ENCODE measurements around the gene HOXA7.

HOXA7 gene

DNA sequence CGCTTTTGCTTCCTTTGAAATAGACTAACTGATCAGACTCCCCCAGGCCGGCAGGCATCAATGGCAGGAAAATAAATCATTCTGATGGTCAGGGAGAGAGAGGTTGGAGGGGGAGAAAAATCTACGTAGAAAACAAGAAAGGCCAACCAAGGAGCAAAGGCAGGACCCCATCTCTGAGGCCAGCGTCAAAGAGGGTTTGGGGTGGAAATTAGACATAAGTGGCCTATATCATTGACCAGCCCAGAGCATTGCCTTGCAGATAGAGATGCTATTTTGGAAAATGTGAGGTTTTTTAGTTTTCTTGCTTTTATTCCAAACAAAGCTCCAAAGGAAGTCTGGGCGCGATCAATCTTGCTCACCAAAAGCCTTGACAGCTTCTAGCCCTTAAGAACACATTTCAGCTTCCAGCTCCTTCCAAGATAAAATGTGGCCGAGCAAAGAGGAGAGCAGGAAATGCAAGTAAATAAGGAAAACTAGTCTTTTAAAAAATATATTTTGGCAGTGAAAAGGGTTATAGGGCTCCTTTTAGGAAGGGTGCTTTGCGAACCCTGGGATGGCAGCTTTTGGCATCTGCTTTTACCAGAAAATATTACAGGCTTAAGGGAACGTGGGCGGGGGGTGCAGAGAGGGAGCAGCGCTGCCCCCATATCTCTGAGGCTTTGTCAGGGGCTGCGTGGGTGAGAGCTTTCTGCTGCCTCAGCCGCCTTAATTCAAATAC, 52.0 kb downstream of the HOXA7 start:
- Histone ChIP-seq H3K4me1 (ENCODE audit: control extremely low read depth in 1 of 4, control insufficient read depth in 4 of 4, insufficient read depth in 4 of 4, low read length in 3 of 4) (peaks cover 0 to 19% (median 12%) of the 10 kb centered on the region in 4 experiments), H3K4me3 (ENCODE audit: control insufficient read depth in 1 of 7, extremely low read depth in 1 of 7, insufficient read depth in 4 of 7, low read depth in 2 of 7, low read length in 6 of 7) (no peak overlapping the region), H3K36me3 (ENCODE audit: control insufficient read depth in 4 of 4, insufficient read depth in 4 of 4, low read length in 3 of 4) (peaks cover 2 to 42% (median 17%) of the 10 kb centered on the region in 4 experiments), H3K27me3 (replicated peaks in 2 of 5; ENCODE audit: control insufficient read depth in 4 of 5, insufficient read depth in 5 of 5, low read length in 4 of 5) (peaks cover 5 to 64% (median 35%) of the 10 kb centered on the region in 5 experiments), H3K9me3 (ENCODE audit: control extremely low read depth in 1 of 5, control insufficient read depth in 4 of 5, insufficient read depth in 2 of 5, low read depth in 1 of 5, low read length in 4 of 5) (no peaks in the 10 kb centered on the region), H3K27ac (ENCODE audit: insufficient read depth in 1 of 2, low read depth in 1 of 2, low read length in 2 of 2, poor library complexity in 1 of 2, severe bottlenecking in 2 of 2) (no peak overlapping the region)
- POLR2A ChIA-PET = interaction anchor here (1.2 kb wide), 1 partner anchor 11 kb away, joined by 3 read pairs; no protein-coding TSS in a partner anchor
- CTCF ChIA-PET = interaction anchor here (0.8 to 2.4 kb wide), 4 partner anchors 10 to 249 kb away, joined by 3 to 10 read pairs (median 5); no protein-coding TSS in a partner anchor
- whole genome bisulfite sequencing (ENCODE audit: insufficient coverage) = 93% methylated on average over 7 of the region's 13 CpGs
- no peak for DNase-seq
